ENCODE results near the gene SRCAP.
A peak's percentile ranks its signal among the peaks of the same experiment; 100 is the strongest.

Gene SRCAP

DNA sequence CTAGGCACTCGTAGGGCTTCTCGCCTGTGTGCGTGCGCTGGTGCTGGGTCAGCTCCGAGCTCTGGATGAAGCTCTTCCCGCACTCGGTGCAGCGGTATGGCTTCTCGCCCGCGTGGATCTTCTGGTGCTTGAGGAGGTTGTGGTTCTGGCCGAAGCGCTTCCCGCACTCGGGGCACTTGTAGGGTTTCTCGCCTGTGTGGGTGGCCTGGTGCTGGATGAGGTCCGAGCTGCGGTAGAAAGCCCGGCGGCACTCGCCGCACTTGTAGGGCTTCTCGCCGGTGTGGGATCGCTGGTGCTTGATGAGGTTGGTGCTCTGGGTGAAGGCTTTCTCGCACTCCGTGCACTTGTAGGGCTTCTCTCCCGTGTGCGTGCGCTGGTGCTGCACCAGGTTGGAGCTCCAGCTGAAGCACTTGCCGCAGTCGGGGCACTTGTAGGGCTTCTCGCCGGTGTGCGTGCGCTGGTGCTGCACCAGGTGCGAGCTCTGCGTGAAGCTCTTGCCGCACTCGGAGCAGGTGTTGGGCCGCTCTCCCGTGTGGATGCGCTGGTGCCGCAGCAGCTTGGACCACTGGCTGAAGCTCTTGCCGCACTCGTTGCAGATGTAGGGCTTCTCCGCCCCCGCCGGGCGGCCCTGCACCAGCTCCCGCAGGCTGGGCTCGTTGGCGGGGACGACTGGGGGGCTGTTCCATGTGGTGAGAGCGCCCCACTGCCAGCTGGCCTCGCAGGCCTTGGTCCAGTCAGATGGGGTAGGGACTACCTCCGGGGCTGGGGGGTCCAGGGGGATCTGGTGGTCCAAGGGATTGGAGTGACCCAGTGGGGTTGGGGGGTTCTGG, 84.5 kb downstream of the SRCAP start:
- H3K4me1 ChIP-seq (ENCODE audit: control insufficient read depth, insufficient read depth, low read length) = peaks cover 8% of the 10 kb centered on the region
- WGBS, 2 experiments = 94 to 96% methylated on average over 57 of the region's 57 CpGs
- no peak overlapping the region for H3K27ac ChIP-seq (ENCODE audit: insufficient read depth, low read depth, low read length, poor library complexity, severe bottlenecking)
- peaks cover 21% of the 10 kb centered on the region for H3K36me3 ChIP-seq (ENCODE audit: control insufficient read depth, insufficient read depth, low read length)
- no peak overlapping the region for H3K4me3 ChIP-seq (ENCODE audit: insufficient read depth, low read depth, low read length)
- H3K27me3 ChIP-seq (ENCODE audit: control insufficient read depth, insufficient read depth, low read length, poor library complexity, severe bottlenecking) = no peaks in the 10 kb centered on the region
- no peaks in the 10 kb centered on the region for H3K9me3 ChIP-seq (ENCODE audit: control insufficient read depth, low read length)

DNA sequence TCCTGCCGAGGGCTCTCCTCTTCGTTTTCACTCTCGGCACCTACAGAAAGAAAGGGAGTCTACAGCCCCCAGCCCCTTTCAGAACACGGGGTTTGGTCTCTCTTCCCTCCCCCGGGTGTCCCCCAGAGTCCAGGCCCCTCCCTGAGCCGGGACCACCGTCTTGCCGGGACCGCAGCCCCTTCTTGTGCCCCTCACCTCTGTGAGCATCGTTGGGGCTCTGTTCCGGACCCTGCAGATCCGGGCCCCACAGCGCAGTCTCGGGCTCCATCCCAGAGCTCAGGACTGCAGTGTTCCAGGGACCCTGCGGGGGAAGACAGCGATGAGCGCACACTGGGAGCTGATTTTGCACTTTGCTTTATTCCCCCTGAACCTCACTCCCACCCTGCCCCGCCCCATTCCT, 85.2 kb downstream of the SRCAP start:
- H3K36me3 ChIP-seq (ENCODE audit: control insufficient read depth, insufficient read depth, low read length) = peaks cover 21% of the 10 kb centered on the region
- H3K4me3 ChIP-seq (ENCODE audit: insufficient read depth, low read depth, low read length) = no peak overlapping the region
- no peaks in the 10 kb centered on the region for H3K27me3 ChIP-seq (ENCODE audit: control insufficient read depth, insufficient read depth, low read length, poor library complexity, severe bottlenecking)
- WGBS, 2 experiments = 93 to 95% methylated on average over 18 of the region's 18 CpGs
- H3K4me1 ChIP-seq (ENCODE audit: control insufficient read depth, insufficient read depth, low read length) = peaks cover 8% of the 10 kb centered on the region
- no peak overlapping the region for H3K27ac ChIP-seq (ENCODE audit: insufficient read depth, low read depth, low read length, poor library complexity, severe bottlenecking)
- no peaks in the 10 kb centered on the region for H3K9me3 ChIP-seq (ENCODE audit: control insufficient read depth, low read length)

DNA sequence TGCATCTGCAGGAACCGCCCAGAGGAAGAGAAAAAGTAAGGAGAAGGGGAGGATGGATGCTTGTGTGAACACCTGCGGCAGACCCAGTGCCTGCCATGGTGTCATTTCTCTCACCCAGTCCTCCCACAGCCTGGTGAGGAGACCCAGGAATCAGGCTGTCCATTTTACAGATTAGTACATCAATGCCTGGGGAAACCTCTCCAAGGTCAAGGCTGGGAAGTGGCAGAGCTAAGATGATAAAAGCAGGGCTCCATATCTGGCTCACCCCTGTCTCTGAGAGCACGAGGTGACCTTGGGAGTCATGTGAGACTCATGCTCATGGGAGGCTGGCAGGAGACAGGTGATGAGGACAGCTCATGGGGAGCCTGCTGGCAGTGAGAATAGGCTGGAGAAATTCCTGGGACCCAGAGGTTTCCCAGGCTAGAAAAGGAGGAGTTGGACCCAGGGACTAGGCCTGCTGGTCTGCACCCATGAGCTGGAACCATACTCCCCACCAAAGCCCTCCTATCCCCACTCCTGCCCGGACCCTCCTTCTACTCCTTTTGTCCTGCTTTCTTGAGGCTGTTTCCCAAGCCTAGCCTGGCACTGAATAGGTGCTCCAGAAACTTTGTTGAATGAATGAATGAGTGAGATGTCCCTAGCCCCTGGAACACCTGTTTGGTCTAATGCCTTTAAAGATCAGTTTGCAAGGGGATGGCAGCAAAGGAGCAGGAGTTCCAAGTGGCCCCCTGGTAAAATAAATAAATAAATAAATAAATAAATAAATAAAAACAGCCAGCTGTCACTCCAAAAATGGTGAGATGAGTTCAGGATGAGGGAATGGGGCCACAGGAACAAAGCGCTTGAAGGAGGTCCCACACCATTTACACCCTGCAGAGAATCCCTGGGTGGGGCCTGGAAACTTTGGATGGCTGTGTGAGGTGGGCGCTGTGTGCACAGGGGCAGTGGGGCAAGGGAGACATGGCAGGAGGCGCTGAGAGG, 86.4 kb downstream of the SRCAP start:
- H3K4me3 ChIP-seq (ENCODE audit: insufficient read depth, low read depth, low read length) = peak overlapping the region; percentile 88
- no peaks in the 10 kb centered on the region for H3K27me3 ChIP-seq (ENCODE audit: control insufficient read depth, insufficient read depth, low read length, poor library complexity, severe bottlenecking)
- H3K36me3 ChIP-seq (ENCODE audit: control insufficient read depth, insufficient read depth, low read length) = peaks cover 21% of the 10 kb centered on the region
- H3K9me3 ChIP-seq (ENCODE audit: control insufficient read depth, low read length) = no peaks in the 10 kb centered on the region
- H3K27ac ChIP-seq (ENCODE audit: insufficient read depth, low read depth, low read length, poor library complexity, severe bottlenecking) = no peak overlapping the region
- WGBS, 2 experiments = 88 to 90% methylated on average over 7 of the region's 7 CpGs
- H3K4me1 ChIP-seq (ENCODE audit: control insufficient read depth, insufficient read depth, low read length) = peaks cover 8% of the 10 kb centered on the region

DNA sequence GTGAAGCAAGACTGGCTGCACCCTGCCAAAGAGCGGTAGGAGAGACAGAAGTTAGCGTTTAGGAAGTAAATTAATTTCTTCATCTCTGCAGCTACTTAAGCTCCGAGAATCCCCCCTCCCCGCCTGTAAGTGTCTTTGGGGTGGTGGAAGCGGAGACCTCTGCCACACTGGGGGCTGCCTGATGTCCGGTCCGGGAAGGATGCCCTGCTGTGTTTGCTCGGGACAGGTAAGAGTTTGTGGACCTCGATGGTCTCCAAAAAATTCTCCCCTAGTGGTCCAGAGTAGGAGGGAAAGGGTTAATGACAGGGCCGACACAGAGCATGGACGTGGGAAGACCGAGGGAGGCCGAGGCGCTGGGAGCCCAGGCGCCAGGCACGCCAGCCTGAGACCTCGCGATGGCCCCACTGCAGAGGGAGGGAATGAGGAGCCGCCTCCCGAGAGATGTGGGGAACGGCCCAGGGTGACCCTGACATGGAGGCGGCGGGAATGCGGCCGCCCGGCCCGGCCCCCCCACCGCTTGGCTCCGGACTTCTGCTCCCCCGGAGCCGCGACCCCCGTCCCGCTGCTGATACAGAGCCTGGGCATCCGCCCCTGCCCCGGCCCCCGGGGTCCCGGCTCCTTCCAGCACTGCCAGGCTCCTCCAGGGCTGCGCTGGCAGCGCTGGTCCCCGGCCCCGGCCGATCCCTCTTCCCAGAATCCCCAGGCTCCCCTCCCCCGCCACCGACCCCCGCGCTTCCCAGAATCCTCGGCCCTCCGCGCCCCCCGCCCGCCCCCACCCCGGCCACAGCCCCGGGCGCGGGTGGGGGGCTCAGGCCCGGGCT, 87.4 kb downstream of the SRCAP start:
- WGBS, 2 experiments = 4 to 6% methylated on average over 50 to 57 of the region's 57 CpGs
- Histone ChIP-seq H3K9me3 (ENCODE audit: control insufficient read depth, low read length) (no peaks in the 10 kb centered on the region), H3K27ac (ENCODE audit: insufficient read depth, low read depth, low read length, poor library complexity, severe bottlenecking) (no peak overlapping the region)

DNA sequence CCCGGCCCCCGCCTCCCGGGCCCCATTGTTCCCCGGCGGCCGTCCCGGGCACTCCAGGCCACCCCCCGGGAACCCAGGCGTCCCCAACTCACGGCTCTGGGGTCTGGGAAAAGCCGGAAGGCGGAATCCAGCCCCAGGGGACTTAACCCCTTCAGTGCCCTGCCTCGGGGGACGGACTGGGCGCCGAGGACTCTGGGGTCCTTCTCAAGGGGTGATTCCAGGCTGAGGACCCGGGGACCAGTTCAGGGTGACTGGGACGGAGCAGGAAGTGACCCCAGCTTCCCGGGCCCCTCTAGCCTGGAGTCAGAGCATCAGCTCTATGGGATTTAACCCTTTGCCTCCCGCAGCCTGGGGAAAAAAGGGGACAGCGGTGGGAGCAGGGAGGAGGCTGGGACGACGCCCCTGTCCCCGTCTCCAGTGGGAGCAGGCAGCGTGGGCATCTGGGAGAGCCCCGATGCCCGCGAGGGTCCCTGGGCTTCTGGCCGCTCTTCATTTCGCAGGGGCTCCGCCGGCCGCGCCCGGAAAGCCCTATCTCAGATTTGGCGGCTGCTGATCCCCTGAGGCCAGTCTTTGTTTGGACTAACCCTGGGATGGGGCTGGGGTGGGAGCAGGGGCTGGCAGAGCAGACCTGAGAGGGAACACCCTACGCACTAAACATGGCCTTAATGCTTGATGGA, 88.1 kb downstream of the SRCAP start, which contains the start of gene ZNF629:
ZNF629 (minus strand) TSS at position 270 of the 677 bp plus-strand sequence. CDS start 2,723 bp downstream, outside the sequence.
- no peaks in the 10 kb centered on the region for H3K9me3 ChIP-seq (ENCODE audit: control insufficient read depth, low read length)
- WGBS, 2 experiments = 1% methylated on average over 37 of the region's 37 CpGs
- H3K27ac ChIP-seq (ENCODE audit: insufficient read depth, low read depth, low read length, poor library complexity, severe bottlenecking) = peak within 1 kb of the TSS; percentile 68
- peaks cover 14% of the 10 kb centered on the region for H3K36me3 ChIP-seq (ENCODE audit: control insufficient read depth, insufficient read depth, low read length)
- peak within 1 kb of the TSS; percentile 88 for H3K4me3 ChIP-seq (ENCODE audit: insufficient read depth, low read depth, low read length)
- H3K27me3 ChIP-seq (ENCODE audit: control insufficient read depth, insufficient read depth, low read length, poor library complexity, severe bottlenecking) = no peaks in the 10 kb centered on the region
- H3K4me1 ChIP-seq (ENCODE audit: control insufficient read depth, insufficient read depth, low read length) = peaks cover 8% of the 10 kb centered on the region

More for the DNA sequence above, 87.4 kb downstream of the SRCAP start:
- no peaks in the 10 kb centered on the region for H3K27me3 ChIP-seq (ENCODE audit: control insufficient read depth, insufficient read depth, low read length, poor library complexity, severe bottlenecking)
- H3K4me3 ChIP-seq (ENCODE audit: insufficient read depth, low read depth, low read length) = peak overlapping the region; percentile 88
- peaks cover 21% of the 10 kb centered on the region for H3K36me3 ChIP-seq (ENCODE audit: control insufficient read depth, insufficient read depth, low read length)
- peaks cover 8% of the 10 kb centered on the region for H3K4me1 ChIP-seq (ENCODE audit: control insufficient read depth, insufficient read depth, low read length)

DNA sequence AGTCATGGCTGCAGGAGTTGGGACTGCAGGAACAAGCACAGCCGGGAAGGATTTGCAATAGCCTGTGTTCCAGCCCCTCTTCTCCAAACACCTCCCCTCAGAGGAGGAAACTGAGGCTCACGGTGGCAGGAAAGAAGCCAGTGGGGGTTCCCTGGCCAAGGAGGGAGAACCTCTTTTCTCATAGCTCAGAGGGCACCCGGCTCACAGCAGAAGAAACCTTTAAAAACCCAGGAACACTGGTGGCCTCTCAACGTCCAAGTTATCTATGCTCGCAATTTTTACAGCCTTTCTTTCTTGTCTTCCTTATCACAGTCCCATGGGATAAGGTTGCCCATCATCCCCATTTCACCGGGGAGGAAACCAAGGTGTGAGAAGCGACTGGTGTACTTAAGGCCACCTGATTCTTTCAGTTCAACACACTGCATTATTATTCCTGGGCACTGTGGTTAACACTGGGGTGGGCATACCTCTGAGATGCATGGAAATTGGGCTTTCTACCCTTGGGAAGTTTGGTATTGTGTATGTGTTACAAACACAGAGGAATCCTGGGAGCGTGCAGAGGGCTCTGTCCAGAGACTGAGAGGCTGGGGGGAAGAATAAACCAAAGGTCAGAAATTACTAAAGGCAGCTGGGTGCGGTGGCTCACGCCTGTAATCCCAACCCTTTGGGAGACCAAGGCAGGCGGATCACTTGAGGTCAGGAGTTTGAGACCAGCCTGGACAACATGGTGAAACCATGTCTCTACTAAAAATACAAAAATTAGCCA, 88.8 kb downstream of the SRCAP start:
- H3K27me3 ChIP-seq (ENCODE audit: control insufficient read depth, insufficient read depth, low read length, poor library complexity, severe bottlenecking) = no peaks in the 10 kb centered on the region
- no peaks in the 10 kb centered on the region for H3K9me3 ChIP-seq (ENCODE audit: control insufficient read depth, low read length)
- H3K4me1 ChIP-seq (ENCODE audit: control insufficient read depth, insufficient read depth, low read length) = peaks cover 8% of the 10 kb centered on the region
- H3K27ac ChIP-seq (ENCODE audit: insufficient read depth, low read depth, low read length, poor library complexity, severe bottlenecking) = no peak overlapping the region
- peak overlapping the region; percentile 88 for H3K4me3 ChIP-seq (ENCODE audit: insufficient read depth, low read depth, low read length)
- WGBS, 2 experiments = 67 to 68% methylated on average over 11 of the region's 11 CpGs
- H3K36me3 ChIP-seq (ENCODE audit: control insufficient read depth, insufficient read depth, low read length) = peaks cover 9% of the 10 kb centered on the region

All from ectodermal cell (in vitro differentiated cells).